ENCODE results near the gene SSX4B. TPM values are rescaled to one million over a fixed set of nuclear protein-coding genes. Genes with fewer than 3 reads are reported as not detected.
"Not testable (repeated sequence)": the region's sequence is repeated elsewhere in the genome, so short reads cannot be mapped to it uniquely, and the experiment has no call there.

SSX4B gene
- total RNA-seq, 2 donors from 2014 or later: not detected

- H3K9ac ChIP-seq (ENCODE audit: low read depth in 2 of 2, low read length in 2 of 2); H3K4me3 ChIP-seq; DNase-seq; H3K4me1 ChIP-seq; intact Hi-C loops (cut with DNase I); H3K27ac ChIP-seq; H3K36me3 ChIP-seq; H3K27me3 ChIP-seq; H3K9me3 ChIP-seq: not testable (repeated sequence)
Observed at GRCh38 chrX:48359281-48359680, 52.5 kb downstream of the SSX4B start.

GRCh38 chrX:48357681-48358080 is 54.1 kb downstream of the SSX4B start:
- no peak overlapping the region for H3K4me3 ChIP-seq
- no peaks in the 10 kb centered on the region for H3K36me3 ChIP-seq
- DNase-seq: no peak
- TF ChIP-seq CTCF (IDR thresholded peaks at IDR 0.05): no peak
- H3K27ac ChIP-seq: no peak overlapping the region
- no peaks in the 10 kb centered on the region for H3K4me1 ChIP-seq
- intact Hi-C loops (cut with DNase I): no loop called here
- no peaks in the 10 kb centered on the region for H3K9me3 ChIP-seq
- H3K27me3 ChIP-seq: no peaks in the 10 kb centered on the region
- no peak overlapping the region for H3K9ac ChIP-seq (ENCODE audit: low read depth in 2 of 2, low read length in 2 of 2)

GRCh38 chrX:48356315-48357094 is 55.3 kb downstream of the SSX4B start, which contains the start of gene SSX3:
Gene SSX3, minus strand, starts transcription at chrX:48356703. Its CDS starts 1,454 bp downstream, at chrX:48355249.
- intact Hi-C loops (cut with DNase I); H3K9ac ChIP-seq (ENCODE audit: low read depth in 2 of 2, low read length in 2 of 2); H3K27me3 ChIP-seq; H3K4me3 ChIP-seq; H3K36me3 ChIP-seq; H3K27ac ChIP-seq; H3K9me3 ChIP-seq; H3K4me1 ChIP-seq; DNase-seq: not testable (repeated sequence)

Other genes starting within 250 kb of the SSX4B start
- not detected for gene SSX5, start 215.2 kb downstream of the SSX4B start, total RNA-seq
- gene SSX1, start 156.6 kb downstream of the SSX4B start, total RNA-seq: under 1 TPM in 1 of 2 donors, not detected in 1; 0.32 TPM
- not detected for gene SSX3, start 55.3 kb downstream of the SSX4B start, total RNA-seq
- not detected for gene SSX4, start 28.4 kb downstream of the SSX4B start, total RNA-seq
- 10 to 100 TPM; 18.8 to 89.3 TPM for gene SLC38A5, start 58.3 kb upstream of the SSX4B start, total RNA-seq
- 10 to 100 TPM; 18.0 to 38.7 TPM for gene FTSJ1, start 64.2 kb upstream of the SSX4B start, total RNA-seq
- 1 to 10 TPM; 3.6 to 5.3 TPM for gene PORCN, start 97.0 kb upstream of the SSX4B start, total RNA-seq
- 100 to 1,000 TPM; 225 to 271 TPM for gene EBP, start 109.8 kb upstream of the SSX4B start, total RNA-seq
- gene TBC1D25, start 127.8 kb upstream of the SSX4B start, total RNA-seq: 10 to 100 TPM in 1 of 2 donors, 1 to 10 TPM in 1; 8.1 to 11.6 TPM
- 100 to 1,000 TPM in 1 of 2 donors, 10 to 100 TPM in 1; 92.1 to 175 TPM for gene RBM3, start 162.5 kb upstream of the SSX4B start, total RNA-seq
- 100 to 1,000 TPM in 1 of 2 donors, 10 to 100 TPM in 1; 90.4 to 121 TPM for gene WDR13, start 185.5 kb upstream of the SSX4B start, total RNA-seq

All from colonic mucosa (tissue), 4 donors.